HG02763 (cell line): ENCODE measurements around the gene SPACA6.
"Not testable (repeated sequence)": the region's sequence is repeated elsewhere in the genome, so short reads cannot be mapped to it uniquely, and the experiment has no call there.

Experiments used
- ATAC-seq: cut with Tn5 transposase; IDR thresholded peaks from one replicate; pipeline ENCODE4 v1.9.1; 2021; ENCODE audit warnings: mild to moderate bottlenecking, moderate library complexity; ENCODE audit not compliant: unreplicated experiment

The SPACA6 gene, protein sequence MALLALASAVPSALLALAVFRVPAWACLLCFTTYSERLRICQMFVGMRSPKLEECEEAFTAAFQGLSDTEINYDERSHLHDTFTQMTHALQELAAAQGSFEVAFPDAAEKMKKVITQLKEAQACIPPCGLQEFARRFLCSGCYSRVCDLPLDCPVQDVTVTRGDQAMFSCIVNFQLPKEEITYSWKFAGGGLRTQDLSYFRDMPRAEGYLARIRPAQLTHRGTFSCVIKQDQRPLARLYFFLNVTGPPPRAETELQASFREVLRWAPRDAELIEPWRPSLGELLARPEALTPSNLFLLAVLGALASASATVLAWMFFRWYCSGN

DNA sequence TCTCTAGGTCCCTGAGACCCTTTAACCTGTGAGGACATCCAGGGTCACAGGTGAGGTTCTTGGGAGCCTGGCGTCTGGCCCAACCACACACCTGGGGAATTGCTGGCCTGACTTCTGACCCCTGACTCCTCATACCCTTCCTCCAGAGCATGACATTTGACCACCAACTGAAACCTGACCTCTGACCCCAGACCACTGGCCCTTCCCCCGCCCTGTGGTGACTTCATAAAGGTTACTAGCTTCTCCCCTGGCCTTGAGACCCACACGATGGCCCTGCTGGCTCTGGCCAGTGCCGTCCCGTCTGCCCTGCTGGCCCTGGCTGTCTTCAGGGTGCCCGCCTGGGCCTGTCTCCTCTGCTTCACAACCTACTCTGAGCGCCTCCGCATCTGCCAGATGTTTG is at the start of gene SPACA6:
SPACA6 (plus strand) TSS at position 71 of the 400 bp plus-strand sequence; CDS start at position 268, 197 bp downstream.
- no peak for ATAC-seq

DNA sequence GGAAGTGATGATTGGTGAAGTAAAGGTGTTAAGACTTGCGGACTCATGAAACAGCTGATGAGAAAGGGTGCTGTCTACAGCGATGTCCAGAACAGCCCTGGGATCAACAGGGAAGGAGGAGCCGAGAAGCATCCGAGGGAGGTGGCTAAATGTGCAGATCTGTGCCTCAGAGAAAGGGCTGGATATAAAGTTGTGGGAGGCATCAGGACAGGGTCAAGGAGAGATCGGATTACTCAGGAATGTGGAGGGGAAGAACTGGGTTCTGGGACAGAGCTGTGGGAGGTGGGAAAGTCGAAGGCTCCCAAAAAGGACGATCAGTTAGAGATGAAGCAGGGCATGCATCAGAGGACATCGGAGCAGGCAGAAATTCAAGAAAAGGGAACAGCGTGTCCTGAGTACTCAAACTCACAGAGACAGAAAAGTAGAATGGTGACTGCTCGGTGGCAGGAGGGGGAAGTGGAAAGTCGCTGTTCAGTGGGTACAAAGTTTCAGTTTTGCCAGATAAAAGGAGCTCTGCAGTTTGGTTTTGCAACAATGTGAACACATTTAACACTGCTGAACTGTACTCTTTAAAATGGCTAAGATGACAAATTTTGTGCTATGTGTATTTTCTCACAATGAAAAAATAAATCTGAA is 48.4 kb upstream of the SPACA6 start:
- no peak for ATAC-seq

DNA sequence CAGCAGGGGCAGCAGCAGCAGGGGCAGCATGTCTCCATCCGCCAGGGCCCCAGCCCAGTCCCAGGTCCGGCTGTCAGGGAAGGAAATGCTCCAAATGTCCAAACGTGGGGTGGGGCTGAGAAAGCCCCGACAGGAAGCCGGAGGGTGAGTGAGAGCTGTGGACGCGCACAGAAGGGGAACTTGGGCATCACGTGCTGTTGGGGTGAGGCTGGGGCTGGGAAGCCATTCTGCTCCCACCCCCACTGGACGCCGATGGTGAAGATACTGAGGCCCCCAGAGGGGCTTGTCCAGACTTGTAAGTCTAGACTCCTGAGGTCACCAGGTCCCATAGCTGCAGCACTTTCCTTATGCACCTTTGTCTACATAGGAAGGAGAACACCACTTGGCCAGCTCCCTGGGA is 46.4 kb upstream of the SPACA6 start, which contains the start of gene SIGLEC14:
SIGLEC14 (minus strand) TSS at position 96 of the 400 bp plus-strand sequence; CDS start at position 30, 66 bp downstream.
- ATAC-seq: not testable (repeated sequence)

DNA sequence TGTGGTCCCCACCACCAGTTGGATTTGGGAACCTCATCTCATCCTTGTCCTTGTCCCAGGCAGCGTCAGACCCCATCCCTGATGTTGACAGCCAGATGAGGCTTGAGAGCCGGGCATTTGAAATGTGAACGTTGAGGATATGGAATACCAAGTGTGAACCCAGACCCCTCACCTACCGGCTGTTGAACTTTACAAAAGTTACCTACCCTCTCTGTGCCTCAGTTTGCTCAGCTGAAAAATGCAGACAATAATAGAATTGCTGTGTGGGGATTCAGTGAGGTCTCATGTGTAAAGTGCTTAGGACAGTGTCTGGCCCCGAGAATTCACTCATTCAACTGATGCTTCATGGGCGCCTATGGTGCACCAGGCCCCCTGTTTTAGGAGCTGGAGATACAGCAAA is 45.8 kb upstream of the SPACA6 start:
- ATAC-seq: no peak

DNA sequence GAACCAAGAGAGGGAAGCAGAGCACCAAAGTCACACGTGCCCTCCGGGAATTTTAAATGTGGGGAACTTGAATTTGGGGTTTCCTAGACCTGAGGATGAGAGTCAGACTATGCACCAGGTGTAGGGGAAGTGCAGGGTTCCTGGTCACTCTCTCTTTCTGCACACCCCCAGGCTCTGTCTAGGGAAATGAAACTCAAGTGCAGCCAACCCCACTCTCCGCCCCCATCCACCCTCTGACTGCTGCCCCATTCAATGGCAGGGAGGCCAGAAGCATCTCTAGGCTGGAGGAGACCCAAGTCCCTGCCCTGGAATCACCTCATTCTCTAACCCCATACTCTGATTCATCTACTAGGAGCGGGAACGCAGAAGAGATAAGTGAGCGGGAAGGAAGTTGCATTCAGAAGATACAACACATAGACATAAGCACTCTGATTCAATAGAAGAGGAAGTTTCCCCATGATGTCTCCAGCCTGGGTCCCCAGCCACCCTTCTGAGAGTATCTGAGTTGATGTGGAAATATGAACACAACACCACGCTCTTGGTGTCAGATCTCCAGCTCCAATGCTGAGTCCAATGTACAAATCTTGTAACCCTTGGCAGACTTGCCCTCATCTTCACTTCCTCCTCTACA is 41.8 kb upstream of the SPACA6 start:
- no peak for ATAC-seq

DNA sequence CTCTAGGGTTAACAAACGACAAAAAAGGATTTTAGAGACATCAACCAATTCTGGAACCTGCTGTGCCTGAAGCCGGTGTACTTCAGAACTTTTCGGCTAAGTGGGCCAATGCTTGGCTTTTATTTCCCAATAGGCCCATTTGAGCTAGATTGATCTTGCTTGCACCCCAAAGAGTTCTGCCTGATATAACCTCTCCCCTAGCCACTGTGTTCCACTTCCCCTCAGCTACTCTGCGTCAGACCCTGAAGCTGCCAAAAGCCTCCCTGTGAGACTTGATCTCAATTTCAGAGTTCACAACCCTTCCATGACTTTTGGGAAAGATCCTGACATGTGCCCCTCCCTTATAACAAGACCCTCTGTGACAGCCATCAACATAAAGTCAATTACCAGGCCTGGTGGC is 40.9 kb upstream of the SPACA6 start:
- ATAC-seq: no peak

DNA sequence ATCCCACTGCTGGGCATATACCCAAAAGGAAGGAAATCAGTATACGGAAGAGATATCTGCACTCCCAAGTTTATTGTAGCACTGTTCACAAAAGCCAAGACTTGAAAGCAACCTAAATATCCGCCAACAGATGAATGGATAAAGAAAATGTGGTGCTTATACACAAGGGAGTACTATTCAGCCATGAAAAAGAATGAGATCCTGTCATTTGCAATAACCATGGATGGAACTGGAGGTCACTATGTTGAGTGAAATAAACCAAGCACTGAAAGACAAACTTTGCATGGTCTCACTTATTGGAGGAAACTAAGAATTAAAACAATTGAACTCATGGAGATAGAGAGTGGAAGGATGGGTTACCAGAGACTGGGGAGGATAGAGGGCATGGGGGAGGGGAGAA is 40.0 kb upstream of the SPACA6 start:
- ATAC-seq: no peak

DNA sequence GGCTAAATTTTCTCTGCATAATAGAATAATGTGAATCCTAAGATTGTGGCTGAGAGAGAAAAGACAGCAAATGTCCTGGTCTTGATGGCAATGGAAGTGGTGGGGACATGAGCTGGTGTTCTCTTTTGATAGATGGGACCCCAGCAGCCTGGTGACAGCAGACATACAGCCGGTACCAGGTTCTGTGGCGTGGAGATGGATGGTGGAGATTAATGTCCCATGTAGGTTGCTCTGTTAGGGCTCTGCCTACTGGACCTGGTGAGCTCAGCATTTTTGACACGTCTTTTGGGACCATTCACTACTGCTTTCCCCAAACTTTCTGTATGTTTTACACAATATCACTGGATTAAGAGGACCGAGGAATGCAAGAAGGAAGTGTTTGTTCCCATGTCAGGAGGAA is 38.3 kb upstream of the SPACA6 start:
- ATAC-seq: no peak

DNA sequence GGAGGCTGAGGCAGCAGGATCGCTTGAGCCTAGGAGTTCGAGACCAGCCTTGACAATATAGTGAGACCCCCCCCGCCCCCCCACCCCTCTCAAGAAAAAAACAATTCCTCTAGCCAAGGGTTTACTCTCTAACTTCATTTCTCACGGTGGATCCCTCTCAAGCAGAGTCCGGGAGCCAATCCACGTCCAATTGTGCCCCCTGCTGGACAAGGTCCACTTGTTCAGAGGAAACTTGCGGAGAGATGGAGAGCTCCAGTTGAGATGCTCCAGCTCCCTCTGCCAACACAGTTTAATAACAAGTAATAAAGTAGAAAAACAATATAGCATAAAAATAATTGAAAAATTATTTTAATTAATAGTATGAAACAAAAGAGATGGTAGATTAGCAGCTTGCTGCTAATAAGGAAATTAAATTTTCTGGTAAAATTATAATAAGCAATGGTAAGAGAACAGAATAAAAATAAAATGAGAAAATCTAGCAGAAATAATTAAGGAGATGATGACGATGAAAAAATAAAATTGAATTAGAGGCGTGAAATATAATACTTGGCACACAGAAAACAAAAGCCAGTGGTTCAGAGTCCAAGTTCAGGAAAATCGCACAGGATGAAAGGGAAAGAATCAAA is 32.0 kb upstream of the SPACA6 start:
- ATAC-seq: no peak

DNA sequence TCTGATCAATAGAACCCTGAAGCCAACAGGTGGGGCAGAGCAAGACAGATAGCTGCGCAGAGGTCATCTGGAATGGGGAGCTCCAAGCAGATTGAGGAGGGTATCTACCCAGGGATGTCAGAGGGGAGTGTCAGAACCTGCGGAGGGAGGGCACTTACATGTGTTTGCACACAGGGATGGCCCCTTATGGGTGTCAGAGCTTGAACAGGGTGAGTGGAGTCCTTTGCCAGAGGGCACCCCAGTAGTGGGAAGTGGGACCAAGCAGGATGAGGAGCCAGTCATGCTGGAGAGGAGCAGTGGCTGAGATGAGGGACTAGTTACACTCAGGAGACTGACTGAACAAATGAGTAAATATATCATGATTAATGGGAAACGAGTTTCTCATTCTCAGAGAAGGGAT is 29.5 kb upstream of the SPACA6 start:
- no peak for ATAC-seq

DNA sequence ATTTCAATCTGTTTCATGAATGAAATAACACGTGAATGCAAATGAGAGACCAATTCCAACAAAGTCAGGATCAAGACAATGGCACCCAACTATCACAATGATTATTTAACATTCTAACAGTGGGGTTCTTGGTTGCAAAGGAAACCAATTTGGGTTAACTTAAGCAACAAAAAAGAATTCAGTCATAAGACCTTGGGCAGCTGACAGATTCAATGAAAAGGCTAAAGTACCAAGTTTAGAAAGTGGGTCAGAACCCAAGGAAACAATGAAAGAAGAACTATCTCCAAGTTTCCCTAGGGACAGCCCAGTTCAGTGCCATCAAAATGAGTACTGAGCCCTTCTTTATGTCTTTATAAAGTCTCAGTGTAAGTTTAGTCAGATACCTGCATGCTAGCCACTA is 29.0 kb upstream of the SPACA6 start:
- no peak for ATAC-seq

DNA sequence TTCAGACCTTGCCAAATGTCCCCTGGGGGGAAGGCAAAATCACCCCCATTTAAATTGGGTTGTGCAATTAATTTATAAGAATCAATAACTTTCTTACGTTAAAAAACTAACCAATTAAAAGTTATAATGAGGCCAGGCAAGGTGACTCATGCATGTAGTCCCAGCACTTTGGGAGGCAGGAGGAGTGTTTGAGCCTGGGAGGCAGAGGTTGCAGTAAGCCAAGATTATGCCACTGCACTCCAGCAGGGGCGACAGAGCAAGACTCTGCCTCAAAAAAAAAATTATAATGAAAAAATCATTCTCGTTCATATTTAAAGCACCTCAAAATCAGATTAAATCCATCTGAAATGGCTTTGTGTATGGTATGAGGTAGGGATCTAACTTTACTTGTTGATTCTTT is 28.1 kb upstream of the SPACA6 start:
- ATAC-seq: no peak

DNA sequence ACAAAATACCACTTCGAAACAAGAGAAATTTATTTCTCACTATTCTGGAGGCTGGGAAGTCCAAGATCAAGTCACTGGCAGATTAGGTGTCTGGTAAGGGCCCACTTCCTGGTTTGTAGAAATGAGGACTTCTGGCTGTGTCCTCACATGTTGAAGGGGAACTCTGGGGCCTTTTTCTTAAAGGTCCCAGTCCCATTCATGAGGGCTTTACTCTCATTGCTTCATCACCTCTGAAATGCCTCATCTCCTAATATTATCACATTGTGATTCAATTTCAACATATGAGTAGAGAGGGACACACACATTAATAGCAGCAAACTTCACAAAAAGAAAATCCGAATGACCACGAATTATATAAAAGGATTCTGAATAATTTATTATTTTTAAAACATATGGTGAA is 24.9 kb upstream of the SPACA6 start:
- no peak for ATAC-seq

DNA sequence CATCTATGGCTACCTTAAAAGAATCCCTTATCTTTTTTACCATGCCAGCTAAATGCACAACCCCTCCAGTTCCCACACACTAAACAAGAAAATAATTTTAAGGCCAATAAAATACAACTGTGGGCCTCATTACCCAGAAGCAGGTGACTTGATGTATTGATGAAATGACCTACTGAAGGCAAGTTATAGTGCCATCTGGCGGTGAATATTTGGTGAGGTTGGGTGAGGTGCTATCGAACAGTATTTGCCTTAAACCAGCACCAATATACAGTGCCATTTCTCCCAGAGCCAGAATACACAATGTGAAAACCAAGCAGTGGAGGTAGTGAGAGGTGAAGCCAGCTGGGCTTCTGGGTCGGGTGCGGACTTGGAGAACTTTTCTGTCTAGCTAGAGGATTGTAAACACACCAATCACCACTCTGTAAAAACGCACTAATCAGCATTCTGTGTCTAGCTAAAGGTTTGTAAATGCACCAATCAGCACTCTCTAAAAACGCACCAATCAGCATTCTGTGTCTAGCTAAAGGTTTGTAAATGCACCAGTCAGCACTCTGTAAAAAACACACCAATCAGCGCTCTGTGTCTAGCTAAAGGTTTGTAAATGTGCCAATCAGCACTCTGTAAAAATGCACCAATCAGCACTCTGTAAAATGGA is 17.1 kb upstream of the SPACA6 start:
- ATAC-seq: not testable (repeated sequence)

DNA sequence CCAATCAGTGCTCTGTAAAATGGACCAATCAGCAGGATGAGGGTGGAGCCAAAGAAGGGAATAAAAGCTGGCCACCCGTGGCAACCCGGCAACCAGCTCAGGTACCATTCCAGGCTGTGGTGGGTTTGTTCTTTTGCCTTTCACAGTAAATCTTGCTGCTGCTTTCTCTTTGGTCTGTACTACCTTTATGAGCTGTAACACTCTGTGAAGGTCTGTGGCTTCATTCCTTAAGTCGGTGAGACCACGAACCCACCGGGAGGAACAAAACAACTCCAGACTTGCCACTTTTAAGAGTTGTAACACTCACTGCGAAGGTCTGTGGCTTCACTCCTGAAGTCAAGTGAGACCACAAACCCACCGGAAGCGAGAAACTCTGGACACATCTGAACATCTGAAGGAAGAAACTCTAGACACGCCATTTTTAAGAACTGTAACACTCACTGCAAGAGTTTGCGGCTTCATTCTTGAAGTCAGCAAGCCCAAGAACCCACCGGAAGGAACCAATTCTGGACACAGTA is 16.5 kb upstream of the SPACA6 start:
- ATAC-seq: no peak

DNA sequence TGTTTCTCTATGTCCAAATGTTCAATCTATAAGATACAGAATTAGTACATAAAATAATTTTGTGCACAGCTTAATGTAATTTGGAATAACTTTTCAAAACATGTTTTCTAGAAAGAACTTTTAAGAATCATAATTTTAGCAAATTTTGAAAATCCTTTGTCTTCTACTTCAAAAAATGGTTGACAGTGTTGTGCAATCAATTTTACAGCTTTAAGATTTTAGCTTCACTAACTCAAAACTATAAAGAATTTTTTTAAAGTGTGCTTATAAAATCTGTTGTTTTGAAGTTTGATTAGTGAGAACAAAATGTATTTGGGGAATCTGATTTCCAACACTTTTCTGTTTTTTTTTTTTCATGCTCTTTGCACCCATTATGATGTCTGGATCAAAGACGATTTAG is 12.7 kb upstream of the SPACA6 start:
- ATAC-seq: no peak

DNA sequence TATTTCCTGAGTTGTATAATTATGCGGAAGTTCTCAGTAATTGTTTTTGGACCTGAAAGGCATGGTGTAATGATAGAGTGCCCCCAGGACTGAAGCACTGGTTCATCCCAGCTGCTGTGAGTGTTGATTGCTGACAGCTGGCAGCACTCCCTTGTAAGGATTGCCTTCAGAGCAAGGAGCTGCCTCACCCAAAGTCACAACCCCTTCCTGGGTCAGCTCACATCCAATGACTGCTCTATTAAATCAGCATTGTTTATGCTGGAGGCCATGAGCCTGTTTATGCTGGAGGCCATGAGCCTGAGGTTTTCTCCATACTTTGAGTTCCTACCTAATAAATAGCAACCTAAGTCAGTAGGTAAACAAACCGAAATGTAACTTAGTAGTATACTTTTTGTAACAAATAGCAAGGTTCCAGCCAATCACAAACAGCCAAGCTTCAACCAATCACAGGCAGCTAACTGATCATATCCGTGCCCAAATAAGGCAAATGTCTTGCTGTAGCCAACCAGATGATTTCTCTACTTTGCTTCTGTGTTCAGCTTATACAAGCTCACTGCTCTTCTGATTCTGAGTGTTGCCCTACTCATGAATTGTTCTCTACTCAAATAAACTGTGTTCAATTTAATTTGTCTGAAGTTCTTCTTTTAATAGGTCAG is 11.7 kb upstream of the SPACA6 start:
- ATAC-seq: no peak

DNA sequence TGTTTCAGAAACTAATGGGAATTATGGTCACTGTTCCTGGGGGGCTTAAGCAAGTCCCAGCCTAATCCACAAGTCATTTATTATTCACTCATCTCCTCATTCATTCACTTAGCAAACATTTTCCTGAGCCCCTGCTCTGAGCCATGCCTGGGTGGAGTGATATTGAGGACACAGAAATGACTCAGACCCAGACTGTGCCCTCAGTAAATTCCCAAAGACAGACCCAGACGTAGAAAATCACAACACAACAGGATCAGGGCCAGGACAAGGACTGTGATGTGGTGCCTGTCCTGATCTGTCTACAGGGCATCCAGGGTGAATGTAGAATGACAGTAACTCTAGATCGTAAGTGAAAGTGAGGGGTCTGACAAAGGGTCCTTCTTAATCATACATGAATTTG is 7.0 kb upstream of the SPACA6 start:
- ATAC-seq: no peak

DNA sequence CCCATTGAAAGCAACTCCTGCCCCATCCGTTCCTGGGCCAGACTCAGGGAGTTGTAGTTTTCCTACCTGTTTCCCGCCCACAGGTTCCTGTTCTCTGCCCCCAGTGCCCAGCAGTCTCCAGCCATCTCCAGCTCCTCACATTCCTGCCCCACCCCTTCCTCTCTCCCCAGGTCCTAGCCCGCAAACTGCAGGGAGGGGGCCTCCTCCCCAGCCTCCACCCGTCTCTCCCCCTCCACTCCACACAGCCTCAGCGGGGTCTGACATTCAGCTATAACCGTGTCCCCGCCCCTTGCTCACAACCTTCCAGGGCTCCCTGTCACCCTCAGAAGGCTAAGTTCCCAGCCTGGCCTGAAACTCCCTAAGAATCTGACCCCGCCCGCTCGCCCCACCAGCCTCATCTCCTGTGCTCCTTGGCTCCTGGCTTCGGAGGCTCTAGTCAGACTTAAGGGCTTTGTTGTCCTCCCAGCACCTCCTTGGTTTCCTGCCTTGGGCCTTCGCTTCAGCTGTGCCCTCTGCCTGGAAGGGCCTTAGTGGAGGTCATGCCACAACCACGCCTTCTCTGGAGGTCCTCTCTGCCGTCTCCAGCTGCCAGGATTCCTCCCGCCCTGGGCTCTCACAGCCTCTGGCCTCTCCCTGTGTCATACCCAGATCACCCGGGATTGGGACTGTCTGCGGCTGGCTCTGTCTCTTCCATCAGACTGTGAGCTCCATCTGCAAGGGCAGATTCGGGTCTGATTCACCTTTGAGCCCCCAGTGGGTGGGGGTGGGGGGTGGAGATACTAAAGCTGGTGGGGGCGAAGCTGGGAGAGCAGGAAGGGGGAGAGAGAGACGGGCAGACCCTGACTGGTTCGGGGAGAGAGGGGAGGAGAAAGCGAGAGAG is 5.1 kb upstream of the SPACA6 start:
- ATAC-seq: no peak
